HG03108 (cell line): ENCODE results near the gene TTC17.

Experiments
- ATAC-seq: cut with Tn5 transposase; IDR thresholded peaks from one replicate; pipeline ENCODE4 v1.9.1; 2021; ENCODE audit warnings: moderate library complexity; ENCODE audit not compliant: unreplicated experiment

Gene TTC17

DNA sequence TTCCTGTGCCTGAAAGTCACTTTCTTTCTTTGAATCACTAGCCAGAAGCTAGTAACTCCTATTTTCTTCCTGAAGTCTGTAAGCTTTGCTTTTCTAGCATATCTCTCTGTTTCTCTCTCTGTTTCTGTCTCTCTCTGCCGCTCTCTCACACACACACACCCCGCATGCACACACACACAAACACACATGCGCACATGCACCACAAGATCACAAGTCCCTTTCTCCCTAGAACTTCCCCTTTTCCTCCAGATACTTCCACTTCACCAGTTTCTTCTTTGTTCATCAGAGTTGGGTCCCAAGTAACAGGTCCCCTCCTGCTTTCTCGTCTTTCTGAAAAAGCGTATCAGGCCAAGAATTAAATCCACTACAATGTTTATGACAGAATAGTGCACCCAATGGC, 173.3 kb downstream of the TTC17 start:
- ATAC-seq, result no peak

- no peak for ATAC-seq
Measured at GRCh38 chr11:43537833-43538615, 179.3 kb downstream of the TTC17 start.

- ATAC-seq, result no peak
Measured at GRCh38 chr11:43541993-43542392, 183.3 kb downstream of the TTC17 start.

DNA sequence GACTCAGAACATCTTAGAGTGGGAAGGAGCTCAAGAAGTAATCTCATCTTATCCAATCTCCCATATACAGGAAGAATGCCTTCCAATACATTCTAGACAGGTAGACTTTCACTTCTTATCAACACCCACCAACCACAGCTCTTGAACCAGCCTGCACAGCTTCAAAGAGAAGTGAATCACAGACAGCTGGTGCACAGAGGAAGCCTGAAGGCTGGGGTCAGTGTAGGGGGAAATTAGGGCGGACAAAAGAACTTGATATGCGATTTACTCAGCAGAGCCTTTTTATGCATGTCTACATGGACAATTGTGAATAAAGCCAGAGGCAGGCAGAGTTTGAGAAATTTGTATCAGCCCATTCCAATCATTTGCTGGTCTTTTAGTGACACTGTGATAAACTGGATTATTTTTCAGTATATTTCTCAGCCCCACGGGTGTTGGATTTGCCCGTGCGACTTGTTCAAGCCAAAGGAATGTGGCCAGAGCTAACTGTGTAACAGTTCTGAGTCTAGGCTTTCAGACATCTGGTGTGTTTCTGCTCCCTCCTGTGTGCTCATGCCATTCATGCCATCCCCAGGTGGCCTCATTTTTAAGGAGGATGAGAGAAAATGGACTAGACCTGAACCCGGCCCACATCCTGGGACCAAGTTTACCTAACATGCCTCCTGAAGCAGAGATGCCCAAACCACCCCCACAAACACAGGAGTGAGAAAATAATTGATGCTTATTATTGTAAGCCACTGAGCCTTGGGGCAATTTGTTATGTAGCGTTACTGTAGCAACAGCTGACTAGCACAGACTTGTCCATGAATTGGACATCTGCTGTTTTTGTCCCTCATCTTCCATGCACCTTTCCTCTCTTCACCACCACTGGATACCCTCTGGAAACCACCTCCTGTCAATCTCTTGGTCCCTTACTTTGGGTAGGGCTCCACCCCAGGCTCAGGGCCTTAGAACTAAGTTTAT, 184.3 kb downstream of the TTC17 start:
- no peak for ATAC-seq
